GM19395 (cell line): ENCODE measurements around the gene CAMK2G.
A peak's percentile ranks its signal among the peaks of the same experiment; 100 is the strongest.
"Not testable (repeated sequence)": the region's sequence is repeated elsewhere in the genome, so short reads cannot be mapped to it uniquely, and the experiment has no call there.

ENCODE experiments used
- ATAC-seq: cut with Tn5 transposase; IDR thresholded peaks from one replicate; pipeline ENCODE4 v1.9.1; 2021; ENCODE audit warnings: mild to moderate bottlenecking, moderate library complexity; ENCODE audit not compliant: unreplicated experiment

Gene CAMK2G

GRCh38 chr10:73798927-73799560 is 75.3 kb downstream of the CAMK2G start:
- no peak for ATAC-seq

DNA sequence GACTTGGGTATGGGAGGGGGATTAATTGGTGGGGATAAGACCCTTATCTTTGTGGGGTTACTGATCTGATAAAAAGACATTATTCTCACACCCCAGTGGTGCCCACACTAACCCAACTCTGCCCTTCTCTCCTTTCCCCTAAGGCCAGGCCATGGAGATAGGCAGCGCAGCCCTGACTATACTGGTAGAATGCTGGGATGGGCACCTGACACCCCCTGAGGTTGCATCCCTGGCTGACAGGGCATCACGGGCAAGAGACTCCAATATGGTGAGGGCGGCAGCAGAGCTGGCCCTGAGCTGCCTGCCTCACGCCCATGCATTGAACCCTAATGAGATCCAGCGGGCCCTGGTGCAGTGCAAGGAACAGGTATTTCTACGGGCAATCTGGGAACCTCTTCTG is 76.3 kb downstream of the CAMK2G start:
- ATAC-seq, result no peak

DNA sequence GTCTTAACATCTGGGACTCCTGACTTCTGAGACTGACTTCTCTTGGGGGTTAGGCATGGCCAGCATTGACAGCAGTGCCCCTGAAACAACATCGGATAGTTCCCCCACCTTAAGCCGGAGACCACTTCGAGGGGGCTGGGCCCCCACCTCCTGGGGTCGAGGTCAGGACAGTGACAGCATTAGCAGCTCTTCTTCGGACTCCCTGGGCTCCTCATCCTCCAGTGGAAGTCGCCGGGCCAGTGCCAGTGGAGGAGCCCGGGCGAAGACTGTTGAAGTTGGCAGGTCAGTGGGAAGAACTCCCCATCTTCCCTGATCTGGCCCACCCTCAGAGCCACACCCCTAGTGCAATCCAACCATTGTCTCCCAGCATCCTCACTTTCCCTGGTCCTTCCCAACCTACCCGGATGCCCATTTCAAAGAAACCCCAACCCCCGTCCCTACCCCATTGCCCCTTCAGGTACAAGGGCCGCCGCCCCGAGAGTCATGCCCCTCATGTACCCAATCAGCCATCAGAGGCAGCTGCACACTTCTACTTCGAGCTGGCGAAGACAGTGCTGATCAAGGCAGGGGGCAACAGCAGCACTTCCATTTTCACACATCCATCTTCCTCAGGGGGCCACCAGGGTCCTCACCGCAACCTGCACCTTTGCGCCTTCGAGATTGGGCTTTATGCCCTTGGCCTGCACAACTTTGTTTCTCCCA is 76.9 kb downstream of the CAMK2G start:
- ATAC-seq, result no peak

DNA sequence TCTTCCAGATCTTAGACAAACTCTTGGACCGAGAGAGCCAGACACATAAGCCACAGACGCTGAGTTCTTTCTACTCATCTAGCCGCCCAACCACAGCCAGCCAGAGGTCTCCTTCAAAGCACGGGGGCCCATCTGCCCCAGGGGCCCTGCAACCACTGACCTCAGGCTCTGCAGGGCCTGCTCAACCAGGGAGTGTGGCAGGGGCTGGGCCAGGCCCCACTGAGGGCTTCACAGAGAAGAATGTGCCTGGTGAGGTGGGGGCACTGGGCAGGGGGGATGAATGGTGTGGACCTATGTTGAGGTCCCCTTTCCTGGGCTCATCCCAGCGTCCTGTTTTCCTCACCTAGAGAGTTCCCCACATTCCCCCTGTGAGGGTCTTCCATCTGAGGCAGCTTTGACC is 77.6 kb downstream of the CAMK2G start:
- no peak for ATAC-seq

DNA sequence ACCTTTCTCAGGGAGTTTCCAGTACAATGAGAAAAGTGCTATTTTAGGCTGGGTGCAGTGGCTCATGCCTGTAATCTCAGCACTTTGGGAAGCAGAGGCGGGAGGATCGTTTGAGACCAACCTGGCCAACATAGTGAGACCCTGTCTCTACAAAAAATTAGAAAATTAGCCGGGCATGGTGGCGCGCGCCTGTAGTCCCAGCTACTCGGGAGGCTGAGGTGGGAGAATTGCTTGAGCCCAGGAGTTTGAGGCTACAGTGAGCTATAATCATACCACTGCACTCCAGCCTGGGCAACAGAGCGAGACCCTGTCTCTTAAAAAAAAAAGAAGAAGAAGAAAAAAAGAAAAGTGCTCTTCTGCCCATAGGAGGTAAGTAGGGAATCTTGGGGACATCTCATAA is 78.3 kb downstream of the CAMK2G start:
- ATAC-seq, result not testable (repeated sequence)

GRCh38 chr10:73795491-73795890 is 78.9 kb downstream of the CAMK2G start:
- ATAC-seq, result not testable (repeated sequence)

DNA sequence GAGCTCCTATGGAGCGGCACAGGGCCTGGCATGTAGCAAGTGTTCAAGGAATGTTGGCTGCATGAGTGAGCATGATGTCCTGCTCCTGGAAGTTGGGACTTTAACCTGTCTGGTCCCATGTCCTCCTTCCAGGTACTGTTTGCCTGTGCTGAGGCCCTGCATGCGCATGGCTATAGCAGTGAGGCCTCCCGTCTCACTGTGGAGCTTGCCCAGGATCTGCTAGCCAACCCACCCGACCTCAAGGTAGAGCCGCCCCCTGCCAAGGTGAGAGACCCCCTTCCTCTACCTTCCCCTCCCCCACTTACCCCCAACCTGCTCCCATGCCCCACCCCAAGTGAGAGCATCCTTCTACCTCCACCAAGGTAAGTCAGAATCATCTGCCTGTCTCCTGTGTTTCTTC is 80.9 kb downstream of the CAMK2G start:
- no peak for ATAC-seq

DNA sequence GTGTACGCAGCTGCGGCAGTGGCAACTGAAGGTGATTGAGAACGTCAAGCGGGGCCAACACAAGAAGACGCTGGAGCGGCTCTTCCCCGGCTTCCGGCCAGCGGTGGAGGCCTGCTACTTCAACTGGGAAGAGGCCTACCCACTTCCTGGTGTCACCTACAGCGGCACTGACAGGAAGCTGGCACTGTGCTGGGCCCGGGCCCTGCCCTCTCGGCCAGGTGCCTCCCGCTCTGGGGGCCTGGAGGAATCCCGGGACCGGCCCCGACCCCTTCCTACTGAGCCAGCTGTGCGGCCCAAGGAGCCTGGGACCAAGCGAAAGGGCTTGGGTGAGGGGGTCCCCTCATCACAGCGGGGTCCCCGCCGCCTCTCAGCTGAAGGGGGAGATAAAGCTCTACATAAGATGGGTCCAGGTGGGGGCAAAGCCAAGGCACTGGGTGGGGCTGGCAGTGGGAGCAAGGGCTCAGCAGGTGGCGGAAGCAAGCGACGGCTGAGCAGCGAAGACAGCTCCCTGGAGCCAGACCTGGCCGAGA is 82.4 kb downstream of the CAMK2G start:
- ATAC-seq, result no peak

DNA sequence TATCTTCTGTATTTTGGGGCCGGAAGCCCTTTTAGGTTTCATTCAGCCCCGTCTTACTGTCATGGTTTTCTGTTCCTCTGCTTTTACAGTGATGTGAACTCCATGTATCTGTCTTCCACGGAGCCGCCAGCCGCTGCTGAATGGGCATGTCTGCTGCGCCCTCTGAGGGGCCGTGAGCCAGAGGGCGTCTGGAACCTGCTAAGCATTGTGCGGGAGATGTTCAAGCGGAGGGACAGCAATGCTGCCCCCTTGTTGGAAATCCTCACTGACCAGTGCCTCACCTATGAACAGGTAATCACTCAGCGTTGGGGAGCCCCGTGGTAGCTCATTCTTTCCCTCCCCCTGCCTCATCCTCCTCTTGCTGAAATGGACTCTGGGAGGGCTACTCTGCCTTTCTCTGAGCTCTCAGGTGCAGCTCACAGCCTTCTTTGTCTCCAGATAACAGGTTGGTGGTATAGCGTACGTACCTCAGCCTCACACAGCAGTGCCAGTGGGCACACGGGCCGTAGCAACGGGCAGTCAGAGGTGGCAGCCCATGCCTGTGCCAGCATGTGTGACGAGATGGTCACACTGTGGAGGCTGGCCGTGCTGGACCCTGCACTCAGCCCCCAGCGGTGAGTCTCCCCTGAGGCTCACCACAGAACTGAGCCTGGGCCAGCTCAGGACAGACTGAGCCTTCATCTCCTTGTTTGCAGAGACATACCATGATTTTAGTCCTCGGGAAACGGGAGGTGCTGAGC is 83.3 kb downstream of the CAMK2G start:
- no peak for ATAC-seq

GRCh38 chr10:73789659-73790055 is 84.7 kb downstream of the CAMK2G start:
- no peak for ATAC-seq

DNA sequence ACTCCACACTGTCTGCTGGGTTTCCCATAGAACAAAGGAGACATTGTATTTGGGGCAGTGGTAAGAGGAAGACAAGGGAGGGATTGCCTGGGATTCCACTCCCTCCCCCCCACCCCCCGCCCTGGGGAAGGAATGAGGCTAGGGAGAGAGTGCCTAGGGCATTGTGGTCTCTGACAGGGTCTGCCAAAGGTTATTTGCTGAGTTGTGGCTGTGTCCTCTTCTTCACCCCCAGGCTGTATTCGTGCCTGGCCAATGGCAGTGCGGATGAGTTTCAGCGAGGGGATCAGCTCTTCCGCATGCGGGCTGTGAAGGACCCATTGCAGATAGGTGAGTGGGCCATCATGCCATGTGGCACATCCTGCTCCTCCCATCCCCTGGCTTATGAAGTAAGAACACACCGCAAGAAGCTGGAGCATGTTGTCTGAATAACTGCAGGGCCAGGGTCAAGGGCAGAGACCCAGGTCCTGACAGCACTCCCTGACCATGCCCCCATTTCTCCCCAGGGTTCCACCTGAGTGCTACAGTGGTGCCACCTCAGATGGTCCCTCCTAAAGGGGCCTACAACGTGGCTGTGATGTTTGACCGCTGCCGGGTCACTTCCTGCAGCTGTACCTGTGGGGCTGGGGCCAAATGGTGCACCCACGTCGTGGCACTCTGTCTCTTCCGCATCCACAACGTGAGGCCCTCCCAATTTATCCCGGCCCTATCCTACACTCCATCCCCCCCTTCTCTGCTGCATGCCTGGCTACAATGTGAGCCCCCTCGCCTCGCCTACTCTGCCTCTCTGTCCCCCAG is 85.3 kb downstream of the CAMK2G start:
- ATAC-seq, result no peak

GRCh38 chr10:73787031-73787800 is 87.1 kb downstream of the CAMK2G start:
- not testable (repeated sequence) for ATAC-seq

DNA sequence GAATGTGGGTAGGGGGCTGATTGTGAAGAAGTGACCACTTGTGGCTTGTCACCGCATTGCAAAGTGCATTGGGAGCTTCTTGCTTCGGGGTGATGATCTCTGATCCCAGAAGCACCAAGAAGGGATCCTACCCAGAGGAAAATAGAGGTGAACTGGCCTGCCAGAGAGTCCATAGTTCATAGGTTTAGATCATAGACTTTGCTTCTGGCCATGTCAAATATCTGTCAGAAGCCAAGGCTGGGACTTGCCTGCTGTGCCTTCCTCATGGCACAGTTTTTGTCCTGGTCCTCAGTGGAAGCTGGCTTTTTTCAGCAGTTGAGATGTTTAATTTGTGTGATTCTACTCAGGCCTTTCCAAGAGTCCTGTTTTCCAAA is 87.9 kb downstream of the CAMK2G start:
- no peak for ATAC-seq

- ATAC-seq, result peak; percentile 9
These were observed 88.4 kb downstream of the CAMK2G start for GRCh38 chr10:73785721-73786511.

- peak; percentile 81 for ATAC-seq
These were observed 89.1 kb downstream of the CAMK2G start, which contains the start of gene ZSWIM8 for GRCh38 chr10:73785211-73785720. Gene ZSWIM8 (plus strand): TSS chr10:73785606. CDS start chr10:73785879, 273 bp downstream.

DNA sequence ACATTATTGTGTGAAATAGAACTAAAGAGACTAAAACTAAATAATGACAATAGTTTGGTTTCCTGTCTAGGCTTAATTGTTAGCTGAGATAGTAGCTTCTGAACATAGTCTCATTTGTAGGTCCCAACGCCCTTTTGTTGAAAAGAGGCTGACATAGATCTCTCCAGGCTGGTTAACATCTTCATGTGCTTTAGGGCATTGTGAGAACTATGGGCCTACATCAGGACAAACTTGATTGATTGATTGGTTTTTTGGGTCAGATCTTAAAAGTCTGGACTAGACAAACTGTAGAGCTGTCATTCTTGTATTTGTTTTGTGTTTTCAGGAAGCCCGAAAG is 91.6 kb downstream of the CAMK2G start:
- ATAC-seq, result no peak

DNA sequence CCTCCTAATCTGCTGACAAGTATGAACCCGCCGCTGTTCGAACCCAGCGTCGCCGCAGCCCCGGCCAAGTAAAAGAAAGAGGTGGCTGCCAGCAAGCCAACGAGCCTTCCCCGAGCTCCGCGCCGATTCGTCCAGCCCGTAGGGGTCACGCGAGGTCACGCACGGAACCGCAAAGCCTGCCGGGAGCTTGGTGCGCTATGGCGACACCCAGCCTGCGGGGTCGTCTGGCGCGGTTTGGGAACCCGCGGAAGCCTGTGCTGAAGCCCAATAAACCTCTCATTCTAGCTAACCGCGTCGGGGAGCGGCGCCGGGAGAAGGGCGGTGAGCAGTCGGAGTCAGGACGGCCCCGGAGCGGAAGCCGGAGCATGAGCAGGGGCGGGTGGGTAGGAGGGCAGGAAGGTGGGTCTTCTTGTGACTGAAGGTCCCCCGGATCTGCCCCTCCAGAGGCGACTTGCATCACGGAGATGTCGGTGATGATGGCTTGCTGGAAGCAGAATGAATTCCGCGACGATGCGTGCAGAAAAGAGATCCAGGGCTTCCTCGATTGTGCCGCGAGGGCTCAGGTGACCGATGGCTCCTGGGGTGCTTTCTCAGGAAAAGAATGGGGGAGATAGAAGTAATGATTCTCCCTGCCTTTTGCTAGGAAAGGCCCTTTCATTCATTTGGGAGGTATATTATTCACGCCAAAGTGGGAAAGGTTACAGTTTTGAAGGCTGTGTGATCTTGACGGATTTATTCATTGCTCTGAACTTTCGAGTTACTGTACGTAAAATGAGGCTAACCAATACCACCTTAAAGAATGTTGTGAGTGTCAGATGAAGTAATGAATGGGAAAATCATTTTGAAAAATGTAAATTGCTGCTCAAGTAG is 92.2 kb downstream of the CAMK2G start, which contains the start of gene CHCHD1:
Gene CHCHD1 (plus strand): TSS at position 170 of the 870 bp plus-strand sequence. CDS start 28 bp downstream, at position 198.
- ATAC-seq, result peak; percentile 60

DNA sequence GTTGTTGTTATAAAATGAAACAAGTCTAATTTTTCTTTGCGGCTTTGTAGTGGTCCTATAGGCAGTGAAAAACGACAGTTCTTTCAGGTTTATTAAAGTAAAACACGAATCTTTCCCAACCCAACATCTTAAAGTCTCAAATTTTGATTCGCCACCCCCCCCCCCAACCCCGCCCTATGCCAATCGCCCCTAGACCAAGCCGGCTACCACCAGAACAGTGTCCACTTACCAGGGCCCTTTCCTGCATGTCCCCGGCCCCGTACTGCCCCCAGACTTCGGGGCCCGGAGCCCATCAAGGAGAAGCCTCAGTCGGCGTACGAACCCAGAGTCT is 92.8 kb downstream of the CAMK2G start:
- no peak for ATAC-seq
